GM12874 (cell line): ENCODE results near the gene DNAAF8.

Experiments
- CTCF ChIP-seq: IDR thresholded peaks from 2 replicates; pipeline ENCODE4 v1.5.1; 2011; ENCODE audit warnings: low read depth, mild to moderate bottlenecking, control low read depth, low read length, moderate library complexity; ENCODE audit not compliant: insufficient read depth

Gene DNAAF8

GRCh38 chr16:4746215-4746614, 11.9 kb downstream of the DNAAF8 start:
- no peak for TF ChIP-seq CTCF

- TF ChIP-seq CTCF: no peak
These were observed 12.7 kb downstream of the DNAAF8 start for GRCh38 chr16:4746991-4747574.

GRCh38 chr16:4747906-4748681, 13.8 kb downstream of the DNAAF8 start:
- no peak for TF ChIP-seq CTCF

- no peak for TF ChIP-seq CTCF
These were observed 14.5 kb downstream of the DNAAF8 start for GRCh38 chr16:4748682-4749411.

GRCh38 chr16:4749700-4750257, 15.4 kb downstream of the DNAAF8 start:
- no peak for TF ChIP-seq CTCF

- no peak for TF ChIP-seq CTCF
These were observed 16.6 kb downstream of the DNAAF8 start for GRCh38 chr16:4750896-4751295.

GRCh38 chr16:4752351-4753100, 18.2 kb downstream of the DNAAF8 start:
- TF ChIP-seq CTCF: no peak
